GM21737 (cell line): Measurements from ENCODE around the gene SEMA3E.
"Not testable (repeated sequence)": the region's sequence is repeated elsewhere in the genome, so short reads cannot be mapped to it uniquely, and the experiment has no call there.

Experiments
- ATAC-seq: cut with Tn5 transposase; IDR thresholded peaks from one replicate; pipeline ENCODE4 v1.9.1; 2021; ENCODE audit warnings: mild to moderate bottlenecking, moderate library complexity; ENCODE audit not compliant: unreplicated experiment

SEMA3E gene

DNA sequence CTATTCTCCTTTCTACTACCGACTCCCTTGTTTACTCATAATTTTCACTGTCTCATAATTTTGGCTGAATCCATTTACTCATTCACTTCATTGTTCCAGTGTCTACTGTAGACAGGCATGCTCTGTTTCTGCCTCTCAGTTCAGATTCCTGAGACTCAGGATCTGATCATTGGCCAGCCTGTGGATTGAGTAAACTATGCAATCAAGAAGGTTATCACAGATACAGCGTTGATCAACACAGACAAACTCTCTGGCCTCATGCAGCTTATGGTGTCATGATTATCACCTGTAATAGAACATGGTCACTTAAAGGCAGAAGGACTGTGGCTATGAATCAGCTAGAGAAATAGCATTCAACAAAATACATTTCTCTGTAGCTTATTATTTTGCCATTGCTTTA lies 86.0 kb downstream of the SEMA3E start:
- no peak for ATAC-seq

GRCh38 chr7:83562289-83562688 lies 86.7 kb downstream of the SEMA3E start:
- no peak for ATAC-seq

DNA sequence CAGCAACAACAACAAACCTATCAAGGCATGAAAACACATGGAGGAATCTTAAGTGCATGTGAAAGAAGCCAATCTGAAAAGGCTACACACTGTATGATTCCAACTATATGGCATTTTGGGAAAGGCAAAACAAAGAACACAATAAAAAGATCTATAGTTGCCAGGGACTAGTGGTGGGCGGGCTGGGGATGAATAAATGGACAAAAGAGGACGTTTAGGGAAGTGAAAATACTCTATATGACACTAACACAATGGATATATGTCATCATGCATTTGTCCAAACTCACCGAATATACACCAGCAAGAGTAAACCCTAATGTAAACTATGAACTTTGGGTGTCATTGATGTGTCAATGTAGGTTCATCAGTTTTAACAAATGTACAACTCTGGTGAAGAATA lies 89.1 kb downstream of the SEMA3E start:
- ATAC-seq = no peak

DNA sequence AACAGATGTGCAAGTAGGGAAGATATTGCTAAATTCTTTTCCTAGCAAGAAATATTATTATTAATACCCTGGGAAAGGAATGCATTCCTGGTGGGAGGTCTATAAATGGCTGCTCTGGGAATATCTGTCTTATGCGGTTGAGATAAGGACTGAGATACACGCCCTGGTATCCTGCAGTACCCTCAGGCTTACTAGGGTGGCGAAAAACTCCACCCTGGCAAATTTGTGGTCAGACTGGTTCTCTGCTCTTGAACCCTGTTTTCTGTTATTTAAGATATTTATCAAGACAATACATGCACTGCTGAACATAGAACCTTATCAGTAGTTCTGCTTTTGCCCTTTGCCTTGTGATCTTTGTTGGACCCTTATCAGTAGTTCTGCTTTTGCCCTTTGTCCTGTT lies 96.4 kb downstream of the SEMA3E start:
- not testable (repeated sequence) for ATAC-seq

DNA sequence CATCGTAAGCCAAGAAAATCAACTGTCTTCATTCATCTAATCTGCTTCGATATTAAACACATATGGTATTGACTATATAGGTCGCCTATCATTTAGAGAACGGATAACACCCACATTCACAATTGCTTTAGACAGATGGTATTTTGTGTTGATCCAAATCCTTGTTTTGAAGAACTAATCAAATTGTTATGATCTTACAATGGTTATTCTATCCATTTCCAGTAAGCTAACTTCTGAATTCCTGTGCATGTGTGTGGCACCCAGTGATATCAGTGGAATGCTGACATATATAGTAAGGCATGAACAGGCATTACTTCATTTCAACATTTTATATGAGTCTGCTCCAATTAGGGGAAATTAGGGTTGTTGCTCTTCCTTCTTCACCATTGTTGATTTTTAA lies 98.8 kb downstream of the SEMA3E start:
- no peak for ATAC-seq

- ATAC-seq = no peak
These were observed 100.7 kb downstream of the SEMA3E start for GRCh38 chr7:83548250-83548649.

GRCh38 chr7:83547526-83547925 lies 101.4 kb downstream of the SEMA3E start:
- peak; percentile 93 for ATAC-seq

DNA sequence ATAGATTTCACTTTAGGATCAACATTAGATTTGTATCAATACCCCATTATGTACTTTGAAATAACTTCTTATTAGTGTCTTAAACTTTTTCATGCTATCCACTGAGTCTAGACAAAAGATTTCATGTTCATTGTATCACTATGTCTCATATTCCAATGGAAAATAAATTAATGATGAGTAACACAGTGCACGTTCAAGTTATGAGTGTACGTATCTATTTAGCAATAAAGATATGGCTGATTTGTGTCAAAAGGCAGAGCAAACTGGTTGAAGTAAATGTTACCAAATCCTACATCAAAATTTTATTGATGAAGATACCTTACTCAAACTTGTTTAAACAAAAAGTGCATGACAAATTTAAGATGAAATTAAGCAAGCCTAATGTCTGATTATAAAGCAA lies 102.4 kb downstream of the SEMA3E start:
- ATAC-seq = no peak

GRCh38 chr7:83541187-83541960 lies 107.6 kb downstream of the SEMA3E start:
- no peak for ATAC-seq

- no peak for ATAC-seq
These were observed 114.5 kb downstream of the SEMA3E start for GRCh38 chr7:83534488-83534887.

DNA sequence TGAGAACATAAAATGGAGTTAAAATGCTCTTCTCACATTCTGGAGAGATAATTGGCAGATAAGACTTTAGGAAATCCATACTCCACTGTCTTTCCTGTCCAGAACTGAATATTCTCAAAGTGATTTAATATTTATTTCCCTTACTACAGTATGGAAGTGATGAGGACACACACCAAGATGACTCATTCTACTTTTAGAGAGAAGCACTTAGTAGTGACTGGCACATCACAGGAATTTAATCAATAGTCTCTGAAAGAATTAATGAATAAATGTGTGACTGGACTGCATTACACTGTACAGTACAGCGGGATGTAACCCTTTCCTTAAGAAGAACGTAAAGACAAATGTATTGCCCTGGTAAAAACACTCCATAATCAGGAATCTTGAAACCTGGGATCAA lies 116.7 kb downstream of the SEMA3E start:
- ATAC-seq = no peak

DNA sequence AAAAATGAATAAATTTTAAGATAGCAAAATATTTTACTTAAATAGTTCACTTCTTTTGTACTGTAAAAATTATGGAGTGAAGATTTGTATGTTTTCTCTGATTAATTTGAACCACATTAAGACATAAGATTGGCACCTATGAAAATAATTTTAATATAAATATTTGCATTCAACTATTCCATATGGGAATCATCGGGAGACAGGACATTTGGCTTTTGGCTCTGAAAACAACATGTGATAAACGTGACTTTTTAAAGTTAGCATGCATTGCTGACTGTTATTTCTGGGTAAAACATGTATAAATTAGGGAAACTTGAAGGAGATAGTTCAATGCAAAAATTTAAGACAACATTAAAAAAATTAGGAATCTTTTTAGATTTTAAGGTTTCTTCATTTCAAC lies 117.2 kb downstream of the SEMA3E start:
- no peak for ATAC-seq

- no peak for ATAC-seq
These were observed 120.0 kb downstream of the SEMA3E start for GRCh38 chr7:83528925-83529423.

- ATAC-seq = no peak
These were observed 124.5 kb downstream of the SEMA3E start for GRCh38 chr7:83524277-83525075.

- ATAC-seq = no peak
These were observed 128.2 kb downstream of the SEMA3E start for GRCh38 chr7:83520726-83521125.

DNA sequence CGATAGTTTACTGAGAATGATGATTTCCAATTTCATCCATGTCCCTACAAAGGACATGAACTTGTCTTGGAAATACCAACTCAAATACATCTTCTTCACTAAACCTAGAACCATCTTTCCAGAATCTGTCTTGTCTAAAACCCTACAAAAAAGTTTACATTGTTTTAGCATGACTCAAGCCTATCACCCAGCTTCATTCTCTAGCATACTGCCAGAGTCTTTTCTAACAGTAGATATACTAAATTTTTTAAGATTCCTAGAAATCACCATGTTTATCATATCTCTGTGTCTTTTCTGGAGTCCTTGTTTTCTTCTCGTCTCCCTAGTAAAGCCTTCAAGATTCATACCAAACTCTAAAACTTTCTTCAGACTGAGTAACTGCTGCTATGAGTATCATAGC lies 129.7 kb downstream of the SEMA3E start:
- ATAC-seq = no peak

DNA sequence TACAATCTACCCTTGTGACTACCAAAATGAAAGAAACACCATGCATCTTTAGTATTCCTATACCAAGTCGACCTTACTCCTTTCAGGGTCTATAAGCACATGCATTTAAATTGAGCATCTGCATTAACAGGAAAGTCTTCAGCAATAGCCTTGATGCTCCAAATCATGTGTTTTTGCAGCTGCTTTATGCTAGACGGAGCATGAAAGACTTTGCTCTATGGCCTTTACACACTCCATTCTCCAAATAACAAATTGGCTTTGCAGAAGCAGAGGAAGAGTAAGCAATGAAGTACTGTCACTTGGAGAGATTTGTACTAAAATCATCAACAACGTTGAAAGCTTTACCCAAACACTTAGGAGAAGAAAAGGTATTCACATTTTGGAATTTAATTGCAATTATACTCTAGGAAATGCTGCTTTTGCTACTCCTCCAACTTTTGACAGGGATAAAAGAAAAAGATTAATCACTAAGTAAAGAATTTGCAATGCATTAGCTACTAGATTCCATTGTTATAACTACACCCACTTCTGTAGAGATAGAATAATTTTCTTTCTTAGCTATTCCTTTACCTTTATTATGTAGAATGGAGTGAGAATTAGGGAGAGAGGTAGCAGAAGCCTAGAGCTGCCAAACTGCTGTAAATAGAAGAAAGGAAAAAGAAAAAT lies 131.8 kb downstream of the SEMA3E start:
- no peak for ATAC-seq

- ATAC-seq = no peak
These were observed 134.0 kb downstream of the SEMA3E start for GRCh38 chr7:83514977-83515376.

DNA sequence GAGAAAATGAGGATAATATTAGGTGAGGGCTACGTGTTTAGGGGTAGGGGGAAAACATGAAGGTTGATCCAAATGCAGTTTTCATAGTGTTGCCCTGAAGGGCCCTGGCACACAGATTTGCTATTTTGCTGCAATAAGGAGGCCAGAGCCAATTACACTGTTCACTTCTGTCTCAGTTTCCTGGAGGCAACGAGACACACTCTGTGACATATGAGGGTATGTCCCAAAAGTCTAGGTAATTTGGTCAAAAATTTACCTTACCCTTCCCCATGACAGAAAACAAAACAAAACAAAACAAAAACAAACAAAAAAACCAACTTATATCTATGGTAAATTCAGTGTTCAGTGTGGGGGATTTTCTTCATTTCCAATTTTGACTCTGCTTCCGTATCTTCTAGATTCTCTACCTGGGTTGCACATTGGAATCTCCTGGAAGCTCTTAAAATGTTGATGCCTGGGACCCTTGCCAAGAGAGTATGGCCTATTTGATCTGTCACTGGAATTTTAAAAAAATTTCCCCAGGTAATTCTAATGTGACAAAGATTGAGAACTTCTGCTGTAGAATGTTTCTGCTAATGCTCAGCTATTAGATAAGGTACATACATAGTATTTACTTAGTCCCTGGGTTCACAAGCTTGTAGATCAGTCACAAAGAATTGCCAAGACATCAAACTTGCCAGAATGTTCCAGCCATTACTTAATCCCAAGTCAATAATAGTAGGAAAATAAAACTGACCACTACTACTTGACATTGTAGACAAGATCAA lies 139.5 kb downstream of the SEMA3E start:
- no peak for ATAC-seq

- no peak for ATAC-seq
These were observed 144.6 kb downstream of the SEMA3E start for GRCh38 chr7:83504330-83504729.

- no peak for ATAC-seq
These were observed 146.3 kb downstream of the SEMA3E start for GRCh38 chr7:83502636-83503035.
